GM21390 (cell line): Measurements from ENCODE around the gene RAB43.
"Not testable (repeated sequence)": the region's sequence is repeated elsewhere in the genome, so short reads cannot be mapped to it uniquely, and the experiment has no call there.

ENCODE experiments used
- ATAC-seq: cut with Tn5 transposase; IDR thresholded peaks from one replicate; pipeline ENCODE4 v1.9.1; 2021; ENCODE audit not compliant: unreplicated experiment

Gene RAB43

GRCh38 chr3:129122412-129123011 lies 908 bp upstream of the RAB43 start:
- ATAC-seq = no peak

- ATAC-seq = no peak
Observed at GRCh38 chr3:129121016-129121791, 400 bp downstream of the RAB43 start.

GRCh38 chr3:129120254-129121004 lies 1.2 kb downstream of the RAB43 start:
- ATAC-seq = peak; percentile 66

DNA sequence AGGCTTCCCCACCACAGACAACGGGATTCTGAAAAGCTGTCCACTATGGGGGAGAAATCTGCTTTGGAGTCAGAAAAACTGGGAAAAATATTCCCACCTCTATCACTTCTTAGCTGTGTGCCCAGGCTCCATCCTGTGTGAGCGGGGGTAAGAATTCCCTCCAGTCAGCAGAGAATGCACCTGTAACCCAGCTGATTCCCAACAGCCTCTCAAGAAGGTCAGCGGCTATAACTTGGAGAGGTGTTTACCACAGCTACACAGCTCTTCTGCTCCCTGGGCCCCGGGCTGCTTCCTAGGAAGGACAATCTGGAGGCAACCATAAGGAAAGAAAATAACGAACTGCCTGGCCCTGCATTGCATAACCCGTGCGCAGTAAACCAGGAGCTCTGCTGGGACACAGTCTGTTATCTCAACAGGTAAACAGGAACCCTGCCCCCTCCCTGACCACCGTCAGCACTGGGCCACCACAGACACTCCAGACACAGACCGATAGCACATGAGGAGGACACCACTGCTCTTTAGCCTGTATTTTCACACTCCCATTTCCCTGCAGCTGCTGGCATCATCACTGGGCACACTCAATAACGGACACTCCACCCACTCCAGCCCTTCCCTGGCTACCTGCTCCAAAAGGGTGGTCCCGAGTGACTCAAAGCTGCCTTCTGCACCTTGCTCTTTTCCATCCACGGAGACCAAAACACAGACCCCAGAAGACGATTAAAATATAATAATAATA lies 2.1 kb downstream of the RAB43 start:
- ATAC-seq = no peak

- no peak for ATAC-seq
Observed at GRCh38 chr3:129118745-129119144, 2.9 kb downstream of the RAB43 start.

- no peak for ATAC-seq
Observed at GRCh38 chr3:129117134-129117533, 4.5 kb downstream of the RAB43 start.

GRCh38 chr3:129116482-129116946 lies 5.1 kb downstream of the RAB43 start:
- ATAC-seq = no peak

GRCh38 chr3:129114455-129114854 lies 7.1 kb downstream of the RAB43 start:
- ATAC-seq = no peak

- ATAC-seq = no peak
Observed at GRCh38 chr3:129112308-129113052, 9.1 kb downstream of the RAB43 start.

DNA sequence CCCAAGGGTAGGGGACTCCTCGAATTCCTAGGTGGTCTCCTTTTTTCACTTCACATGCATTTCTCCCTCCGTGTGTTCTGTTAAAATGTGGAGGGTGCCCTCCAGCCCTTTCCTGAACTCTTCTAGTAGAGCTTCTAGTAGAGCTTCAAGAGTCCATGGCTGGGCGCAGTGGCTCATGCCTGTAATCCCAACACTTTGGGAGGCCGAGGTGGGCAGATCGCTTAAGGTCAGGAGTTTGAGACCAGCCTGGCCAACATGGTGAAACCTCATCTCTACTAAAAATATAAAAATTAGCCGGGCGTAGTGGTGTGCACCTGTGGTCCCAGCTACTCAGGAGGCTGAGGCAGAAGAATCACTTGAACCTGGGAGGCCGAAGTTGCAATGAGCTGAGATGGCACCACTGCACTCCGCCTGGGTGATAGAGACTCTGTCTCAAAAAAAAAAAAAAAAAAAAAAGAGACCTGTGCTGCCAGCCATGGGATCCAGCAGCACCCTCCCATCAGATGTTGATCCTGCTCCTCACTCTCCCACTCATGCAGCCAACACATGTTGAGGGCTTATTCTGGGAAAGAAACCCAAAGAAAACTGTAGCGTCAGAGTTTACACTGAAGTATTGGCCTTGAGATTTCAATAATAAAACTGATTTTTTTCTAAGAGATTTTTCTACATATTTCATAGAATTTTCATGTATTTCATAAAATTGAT lies 10.4 kb downstream of the RAB43 start:
- not testable (repeated sequence) for ATAC-seq

DNA sequence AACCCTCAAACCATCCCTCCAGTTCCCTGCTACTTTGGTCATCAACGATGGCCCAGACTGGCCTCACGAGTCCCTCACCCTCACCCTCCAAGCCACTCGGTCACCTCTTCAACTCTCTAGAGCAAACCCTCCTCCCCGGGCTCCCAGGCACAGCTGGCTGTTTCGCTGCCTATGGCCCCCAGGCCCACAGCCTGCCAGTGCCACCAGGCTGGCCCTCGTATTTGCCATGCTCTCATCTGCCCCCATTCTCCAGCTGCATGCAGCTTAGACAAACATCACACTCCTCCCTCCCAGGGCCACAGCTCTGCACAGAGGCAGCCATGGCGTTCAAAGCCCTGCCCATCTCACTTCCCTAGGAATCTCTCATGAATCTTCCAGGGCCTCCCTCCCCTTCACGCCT lies 13.8 kb downstream of the RAB43 start:
- ATAC-seq = no peak

DNA sequence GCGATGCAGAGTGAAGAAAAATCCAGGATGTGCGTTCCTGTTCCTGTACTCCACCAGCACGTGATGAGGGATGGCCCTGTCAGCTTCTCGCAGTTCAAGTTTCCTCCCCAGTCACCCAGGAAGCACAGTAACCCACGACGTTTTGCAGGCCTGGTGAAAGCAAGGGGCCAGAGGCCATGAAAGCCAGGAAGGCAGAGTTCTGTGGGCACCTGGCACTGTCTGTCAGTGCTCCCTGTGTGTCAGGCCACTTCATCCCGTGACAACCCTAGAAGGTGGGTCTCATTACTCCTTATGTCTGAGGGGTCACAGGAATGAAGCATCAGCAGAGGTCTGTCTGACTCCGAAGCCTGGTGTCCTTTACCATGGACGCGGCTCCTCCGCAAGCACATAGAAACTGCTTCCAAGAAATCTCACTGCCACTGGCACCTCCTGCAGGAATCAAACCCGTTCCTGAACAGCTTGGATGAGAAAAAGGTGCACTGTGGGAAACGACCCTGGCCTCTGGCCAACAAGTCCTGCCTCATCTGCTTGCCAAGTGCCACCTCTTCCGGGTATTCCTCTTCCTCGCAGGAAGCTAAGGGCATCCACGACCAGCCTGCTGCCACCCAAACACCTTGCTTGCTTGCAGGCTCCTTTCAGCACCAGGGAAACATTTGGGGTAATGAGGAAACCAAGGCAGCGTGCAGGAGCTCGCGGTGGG lies 14.6 kb downstream of the RAB43 start:
- no peak for ATAC-seq

- no peak for ATAC-seq
Observed at GRCh38 chr3:129106320-129106719, 15.3 kb downstream of the RAB43 start.

- no peak for ATAC-seq
Observed at GRCh38 chr3:129105862-129106261, 15.7 kb downstream of the RAB43 start.

DNA sequence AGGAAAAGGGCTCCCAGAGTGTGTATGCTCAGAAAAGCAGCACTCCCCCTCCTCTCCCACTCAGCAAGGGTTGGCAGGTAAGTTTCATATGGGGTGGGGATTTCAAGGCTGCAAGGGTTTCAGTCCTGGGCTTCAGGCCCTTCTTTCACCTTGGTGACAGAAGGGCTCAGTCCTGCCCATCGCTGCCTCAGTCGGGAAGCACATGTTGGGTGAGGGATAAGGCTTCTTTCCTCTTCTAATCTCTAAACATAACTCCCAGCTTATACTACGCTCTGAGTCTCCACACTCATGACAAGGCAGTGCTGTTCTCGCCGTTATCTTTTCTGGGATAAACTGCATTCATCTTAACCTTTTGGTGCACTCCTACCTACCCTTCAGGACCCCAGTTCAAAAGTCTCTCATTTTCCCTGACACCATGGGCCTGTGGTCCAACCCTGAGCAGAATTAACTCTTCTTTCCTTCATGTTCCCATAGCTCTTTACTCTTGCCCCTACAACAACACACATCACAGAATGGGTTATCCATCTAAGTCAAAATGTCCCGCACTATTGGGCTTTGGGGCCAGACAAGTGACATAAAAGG lies 17.0 kb downstream of the RAB43 start:
- no peak for ATAC-seq

GRCh38 chr3:129104051-129104450 lies 17.6 kb downstream of the RAB43 start:
- no peak for ATAC-seq

GRCh38 chr3:129103296-129103695 lies 18.3 kb downstream of the RAB43 start:
- no peak for ATAC-seq

GRCh38 chr3:129101370-129102138 lies 20.1 kb downstream of the RAB43 start:
- ATAC-seq = no peak
